Osteoblast (primary cell): ENCODE measurements around the gene KCNN3. TPM values are rescaled to one million over a fixed set of nuclear protein-coding genes. Genes with fewer than 3 reads are reported as not detected.

Experiments used
- DNase-seq: peaks from one replicate; pipeline ENCODE4 v3.0.0; 2011; ENCODE audit warnings: low spot score, mixed read lengths; ENCODE audit not compliant: insufficient read length; ENCODE audit errors: missing footprints
- H2AFZ ChIP-seq: 2 replicates; pipeline ENCODE4 v1.6.0; 2011; ENCODE audit warnings: mild to moderate bottlenecking, low read length
- H3K27ac ChIP-seq: 2 replicates; pipeline ENCODE4 v1.5.1; 2011; ENCODE audit warnings: mild to moderate bottlenecking, low read depth, low read length, moderate library complexity
- H3K27me3 ChIP-seq: 2 replicates; pipeline ENCODE4 v1.6.0; 2012; ENCODE audit warnings: mild to moderate bottlenecking, control low read depth, inconsistent platforms, low read length, moderate library complexity; ENCODE audit not compliant: insufficient read depth
- H3K36me3 ChIP-seq: 2 replicates; pipeline ENCODE4 v1.5.1; 2011; ENCODE audit warnings: mild to moderate bottlenecking, low read length, control low read depth, moderate library complexity; ENCODE audit not compliant: insufficient read depth
- H3K4me1 ChIP-seq: 2 replicates; pipeline ENCODE4 v1.5.1; 2011; ENCODE audit warnings: mild to moderate bottlenecking, low read length, control low read depth, moderate library complexity; ENCODE audit not compliant: insufficient read depth
- H3K4me2 ChIP-seq: 2 replicates; pipeline ENCODE4 v1.6.0; 2011; ENCODE audit warnings: mild to moderate bottlenecking, low read length; ENCODE audit not compliant: insufficient read depth
- H3K4me3 ChIP-seq: fragments of 200-600 bp; sonication (generic); 3 replicates; pipeline ENCODE4 v1.5.1; 2012; ENCODE audit warnings: mild to moderate bottlenecking, low read length, inconsistent platforms; ENCODE audit not compliant: insufficient read depth
- H3K79me2 ChIP-seq: 2 replicates; pipeline ENCODE4 v1.6.0; 2012; ENCODE audit warnings: mild to moderate bottlenecking, low read length, control low read depth, inconsistent platforms; ENCODE audit not compliant: insufficient read depth
- H3K9me3 ChIP-seq: 2 replicates; pipeline ENCODE4 v1.5.1; 2011; ENCODE audit warnings: low read depth, low read length, control low read depth
- H4K20me1 ChIP-seq: 2 replicates; pipeline ENCODE4 v1.6.0; 2012; ENCODE audit warnings: mild to moderate bottlenecking, low read length, control low read depth; ENCODE audit not compliant: insufficient read depth
- total RNA-seq: library from RNA; depleted of rRNA; stranded (reverse); fragments of >200 nt; gene quantifications from 2 replicates; pipeline ENCODE4 v1.2.3, GENCODE V29; 2012
- TF ChIP-seq, protein P1 (sequence below): IDR thresholded peaks from 2 replicates; pipeline ENCODE4 v1.5.1; 2011; ENCODE audit warnings: mild to moderate bottlenecking, low read depth, low read length, moderate library complexity; ENCODE audit errors: extremely low read depth

Gene KCNN3
- total RNA-seq, 1 donor, result under 0.01 TPM

DNA sequence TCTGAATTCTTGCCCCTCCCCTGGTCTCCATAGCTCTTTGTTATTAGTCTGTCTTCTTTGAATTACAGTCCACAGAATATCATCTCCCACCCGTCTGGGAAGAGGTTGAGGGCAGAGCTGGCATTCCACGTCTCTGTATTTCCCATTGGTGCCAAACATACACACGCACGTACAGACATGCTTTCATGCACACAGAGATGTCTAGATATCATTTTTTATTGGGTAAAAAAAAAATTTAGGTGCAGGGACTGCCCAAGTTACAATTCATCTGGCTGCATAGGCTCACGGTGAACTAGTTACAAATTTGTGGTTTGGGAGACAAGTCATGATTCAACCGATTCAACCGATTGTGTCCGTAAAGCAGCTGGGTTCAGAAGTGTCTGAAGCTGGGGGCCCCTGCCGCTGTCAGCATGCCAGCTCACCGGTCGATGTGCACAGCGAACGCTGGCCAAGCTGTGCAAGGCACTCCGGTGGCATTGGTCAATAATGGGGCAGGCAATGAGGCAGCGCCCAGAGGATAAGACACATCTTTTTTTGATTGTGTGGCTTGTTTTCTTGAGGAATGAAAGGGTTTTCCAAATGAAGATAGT is 73.7 kb downstream of the KCNN3 start:
- Histone ChIP-seq H3K27me3 (peaks cover 37% of the 10 kb centered on the region), H4K20me1 (no peaks in the 10 kb centered on the region), H2AFZ (no peak overlapping the region), H3K36me3 (no peaks in the 10 kb centered on the region), H3K79me2 (no peaks in the 10 kb centered on the region), H3K27ac (no peak overlapping the region), H3K9me3 (no peaks in the 10 kb centered on the region), H3K4me1 (no peaks in the 10 kb centered on the region), H3K4me2 (no peak overlapping the region), H3K4me3 (no peak overlapping the region)
- TF ChIP-seq, protein P1, sequence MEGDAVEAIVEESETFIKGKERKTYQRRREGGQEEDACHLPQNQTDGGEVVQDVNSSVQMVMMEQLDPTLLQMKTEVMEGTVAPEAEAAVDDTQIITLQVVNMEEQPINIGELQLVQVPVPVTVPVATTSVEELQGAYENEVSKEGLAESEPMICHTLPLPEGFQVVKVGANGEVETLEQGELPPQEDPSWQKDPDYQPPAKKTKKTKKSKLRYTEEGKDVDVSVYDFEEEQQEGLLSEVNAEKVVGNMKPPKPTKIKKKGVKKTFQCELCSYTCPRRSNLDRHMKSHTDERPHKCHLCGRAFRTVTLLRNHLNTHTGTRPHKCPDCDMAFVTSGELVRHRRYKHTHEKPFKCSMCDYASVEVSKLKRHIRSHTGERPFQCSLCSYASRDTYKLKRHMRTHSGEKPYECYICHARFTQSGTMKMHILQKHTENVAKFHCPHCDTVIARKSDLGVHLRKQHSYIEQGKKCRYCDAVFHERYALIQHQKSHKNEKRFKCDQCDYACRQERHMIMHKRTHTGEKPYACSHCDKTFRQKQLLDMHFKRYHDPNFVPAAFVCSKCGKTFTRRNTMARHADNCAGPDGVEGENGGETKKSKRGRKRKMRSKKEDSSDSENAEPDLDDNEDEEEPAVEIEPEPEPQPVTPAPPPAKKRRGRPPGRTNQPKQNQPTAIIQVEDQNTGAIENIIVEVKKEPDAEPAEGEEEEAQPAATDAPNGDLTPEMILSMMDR, result no peak
- DNase-seq, result no peak

DNA sequence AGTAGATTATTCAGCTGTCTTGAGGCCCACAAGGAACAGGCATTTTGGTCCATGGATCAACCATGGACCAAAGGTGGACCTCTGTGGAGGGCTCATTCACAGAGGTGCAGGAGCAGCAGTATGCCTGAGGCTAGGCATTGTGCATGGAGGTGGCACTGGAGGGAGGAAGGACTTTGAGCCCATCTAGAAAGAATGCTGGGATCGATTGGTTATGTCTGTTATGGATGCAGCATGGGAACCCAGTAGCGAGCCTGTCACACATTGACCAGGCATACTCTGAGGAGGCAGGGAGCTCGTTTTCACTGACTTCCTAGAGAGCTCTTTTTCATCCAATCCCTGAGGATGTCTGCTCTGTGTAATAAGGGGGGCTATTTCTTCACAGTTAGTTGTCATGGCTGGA is 75.5 kb downstream of the KCNN3 start:
- Histone ChIP-seq H3K27me3 (peaks cover 49% of the 10 kb centered on the region), H3K4me1 (no peaks in the 10 kb centered on the region), H2AFZ (no peak overlapping the region), H3K4me2 (no peak overlapping the region), H3K36me3 (no peaks in the 10 kb centered on the region), H3K9me3 (no peaks in the 10 kb centered on the region), H3K27ac (no peak overlapping the region), H4K20me1 (no peaks in the 10 kb centered on the region), H3K4me3 (no peak overlapping the region), H3K79me2 (no peaks in the 10 kb centered on the region)
- TF ChIP-seq, protein P1, result no peak
- no peak for DNase-seq

DNA sequence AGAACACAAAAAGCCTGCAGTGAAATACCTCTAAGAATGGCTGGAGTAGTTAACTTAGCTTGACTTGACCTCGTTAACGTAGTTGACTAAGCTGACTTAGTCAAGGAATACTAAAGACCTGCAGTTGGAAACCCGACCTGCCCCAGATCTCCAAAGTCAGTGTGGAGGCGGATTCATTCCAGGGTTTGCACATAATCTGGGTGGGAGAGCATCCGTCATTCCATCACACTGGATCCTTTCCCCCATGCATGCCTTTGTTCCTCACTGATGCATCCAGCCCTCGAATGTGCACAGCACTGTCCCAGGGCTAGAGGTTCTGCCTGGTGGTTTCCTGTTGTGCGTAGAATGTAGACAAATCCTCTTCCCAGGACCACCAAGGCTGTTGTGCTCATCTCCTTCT is 76.4 kb downstream of the KCNN3 start:
- no peaks in the 10 kb centered on the region for H3K36me3 ChIP-seq
- H2AFZ ChIP-seq, result no peak overlapping the region
- H3K4me1 ChIP-seq, result no peaks in the 10 kb centered on the region
- TF ChIP-seq, protein P1, result no peak
- no peak for DNase-seq
- no peak overlapping the region for H3K4me2 ChIP-seq
- no peak overlapping the region for H3K4me3 ChIP-seq
- H3K9me3 ChIP-seq, result no peaks in the 10 kb centered on the region
- H3K27ac ChIP-seq, result no peak overlapping the region
- H3K79me2 ChIP-seq, result no peaks in the 10 kb centered on the region
- no peaks in the 10 kb centered on the region for H4K20me1 ChIP-seq
- peaks cover 57% of the 10 kb centered on the region for H3K27me3 ChIP-seq

DNA sequence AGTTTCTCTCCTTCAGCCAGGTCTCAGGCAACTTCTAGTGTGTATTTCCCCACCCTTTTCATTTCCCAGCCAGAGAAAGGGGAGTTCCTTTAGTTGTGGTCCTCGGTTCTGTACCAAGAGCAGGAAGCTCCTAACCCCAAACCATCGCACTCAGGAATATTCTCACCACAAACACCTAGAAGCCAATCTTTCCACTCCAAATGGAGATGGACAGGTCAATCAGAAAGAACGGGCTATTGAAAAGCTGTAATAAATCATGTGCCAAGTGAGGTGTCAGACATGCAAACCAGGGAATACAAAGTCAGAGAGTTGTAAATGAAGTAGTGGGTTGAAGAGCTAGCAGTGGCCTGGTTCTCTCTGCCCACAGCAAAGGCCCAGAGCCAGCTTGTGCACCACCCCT is 77.2 kb downstream of the KCNN3 start:
- Histone ChIP-seq H3K4me3 (no peak overlapping the region), H3K4me1 (no peaks in the 10 kb centered on the region), H2AFZ (no peak overlapping the region), H3K4me2 (no peak overlapping the region), H3K36me3 (no peaks in the 10 kb centered on the region), H3K79me2 (no peaks in the 10 kb centered on the region), H4K20me1 (no peaks in the 10 kb centered on the region), H3K27me3 (peaks cover 63% of the 10 kb centered on the region), H3K27ac (no peak overlapping the region), H3K9me3 (no peaks in the 10 kb centered on the region)
- TF ChIP-seq, protein P1, result no peak
- DNase-seq, result no peak
